GM19238 (cell line): ENCODE data around the gene ITGB1BP1.
A peak's percentile ranks its signal among the peaks of the same experiment; 100 is the strongest.

ENCODE experiments used
- DNase-seq: peaks from one replicate; pipeline ENCODE4 v3.0.0; 2011; ENCODE audit warnings: low spot score; ENCODE audit not compliant: insufficient read length

ITGB1BP1 gene

GRCh38 chr2:9423100-9423921 lies at the start of gene ITGB1BP1, which contains the start of gene CPSF3:
ITGB1BP1 (minus strand) TSS chr2:9423528; CDS start chr2:9418697, 4,831 bp downstream.
CPSF3 (plus strand) TSS chr2:9423654; CDS start chr2:9423774, 120 bp downstream.
- peak; percentile 98 for DNase-seq

DNA sequence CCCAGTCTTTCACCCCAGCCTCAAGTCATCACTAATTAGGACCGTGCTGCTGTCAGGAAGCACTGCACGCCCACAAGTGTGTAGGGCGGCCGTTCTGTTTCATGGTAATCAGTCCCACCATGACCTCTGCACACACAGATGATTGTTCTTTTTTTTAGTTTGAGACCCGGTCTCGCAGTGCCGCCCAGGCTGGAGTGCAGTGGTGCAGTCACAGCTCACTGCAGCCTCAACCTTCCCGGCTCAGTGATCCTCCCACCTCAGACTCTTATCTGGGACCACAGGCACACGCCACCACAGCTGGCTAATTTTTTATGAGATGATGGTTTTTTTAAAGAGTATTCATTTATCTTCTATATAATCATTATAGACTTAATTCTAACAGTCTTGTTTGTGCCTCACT lies 49.2 kb upstream of the ITGB1BP1 start:
- no peak for DNase-seq

DNA sequence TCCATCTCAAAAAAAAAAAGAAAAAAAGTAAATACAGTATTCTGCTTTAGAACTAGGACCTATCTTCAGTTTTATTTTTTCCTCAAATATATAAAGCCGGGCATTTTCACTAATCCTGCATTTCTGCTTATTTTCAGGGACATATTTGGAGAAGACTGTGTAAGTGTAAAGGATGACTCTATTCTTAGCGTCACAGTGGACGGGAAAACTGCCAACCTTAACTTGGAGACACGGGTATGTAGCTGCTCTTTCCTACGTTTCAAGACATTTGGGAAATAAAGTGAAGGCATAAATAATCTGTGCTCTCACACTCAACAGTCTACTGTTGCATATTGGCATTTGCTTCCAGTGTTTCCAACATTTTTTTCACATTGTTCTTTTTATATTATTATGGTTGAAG lies 47.9 kb upstream of the ITGB1BP1 start:
- DNase-seq, result no peak

DNA sequence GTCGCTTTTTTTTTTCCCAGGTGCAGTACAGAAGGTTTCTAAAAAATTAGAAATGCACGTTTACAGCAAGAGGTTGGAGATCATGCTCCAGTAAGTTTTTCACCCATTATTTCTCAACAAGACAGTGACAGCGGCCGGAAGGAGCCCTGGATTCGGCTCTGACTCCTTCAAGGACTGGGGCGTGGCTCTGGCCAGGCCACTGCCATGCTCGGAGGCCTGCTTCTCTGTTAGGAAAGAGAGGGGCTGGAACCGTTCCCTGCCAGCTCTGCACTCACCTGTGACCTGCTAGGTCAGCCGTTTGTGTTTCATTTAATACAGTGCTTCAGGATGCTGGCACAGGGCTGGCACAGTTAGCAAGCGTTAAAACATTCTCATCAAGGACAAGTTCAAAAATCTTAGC lies 44.4 kb upstream of the ITGB1BP1 start:
- no peak for DNase-seq

DNA sequence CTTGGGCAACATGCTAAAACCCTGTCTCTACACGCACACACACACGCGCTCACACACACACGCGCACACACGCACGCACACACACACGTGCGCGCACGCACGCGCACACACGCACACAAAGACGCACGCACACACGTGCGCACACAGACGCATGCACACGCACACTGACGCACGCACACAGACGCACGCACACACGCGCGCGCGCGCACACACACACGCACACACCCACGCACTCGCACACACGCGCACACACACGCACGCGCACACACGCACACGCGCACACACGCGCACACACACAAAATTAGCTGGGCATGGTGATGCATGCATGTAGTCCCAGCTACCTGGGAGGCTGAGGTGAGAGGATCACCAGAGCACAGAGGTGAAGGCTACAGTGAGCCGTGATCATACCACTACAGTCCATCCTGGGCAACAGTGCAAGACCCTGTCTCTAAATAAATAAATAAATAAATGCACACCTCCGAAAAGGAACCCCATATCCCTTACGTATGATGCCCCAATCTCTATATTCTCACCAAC lies 42.9 kb upstream of the ITGB1BP1 start:
- DNase-seq, result no peak

GRCh38 chr2:9465170-9465569 lies 41.8 kb upstream of the ITGB1BP1 start:
- no peak for DNase-seq

- no peak for DNase-seq
Observed at GRCh38 chr2:9463698-9464034, 40.3 kb upstream of the ITGB1BP1 start.

- no peak for DNase-seq
Observed at GRCh38 chr2:9462886-9463697, 39.8 kb upstream of the ITGB1BP1 start.

DNA sequence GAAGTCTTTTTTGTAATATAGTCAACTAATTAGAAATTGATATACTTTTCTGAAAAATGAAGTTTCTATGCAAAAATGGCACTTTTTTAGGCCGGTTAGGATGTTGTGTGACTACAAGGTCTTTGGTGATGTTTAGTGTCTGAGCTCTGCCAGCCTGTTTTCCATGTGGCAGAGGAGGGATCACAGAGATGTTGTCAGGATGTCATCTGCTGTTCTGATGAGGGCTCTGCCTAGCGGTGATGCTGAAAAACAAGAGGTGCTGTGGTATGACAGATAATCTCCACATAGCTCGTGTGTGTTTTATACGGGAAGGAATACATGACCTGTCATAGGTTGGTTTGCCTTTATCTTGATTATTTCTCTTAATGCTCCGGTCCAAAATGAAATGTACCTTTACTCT lies 39.0 kb upstream of the ITGB1BP1 start:
- DNase-seq, result no peak

DNA sequence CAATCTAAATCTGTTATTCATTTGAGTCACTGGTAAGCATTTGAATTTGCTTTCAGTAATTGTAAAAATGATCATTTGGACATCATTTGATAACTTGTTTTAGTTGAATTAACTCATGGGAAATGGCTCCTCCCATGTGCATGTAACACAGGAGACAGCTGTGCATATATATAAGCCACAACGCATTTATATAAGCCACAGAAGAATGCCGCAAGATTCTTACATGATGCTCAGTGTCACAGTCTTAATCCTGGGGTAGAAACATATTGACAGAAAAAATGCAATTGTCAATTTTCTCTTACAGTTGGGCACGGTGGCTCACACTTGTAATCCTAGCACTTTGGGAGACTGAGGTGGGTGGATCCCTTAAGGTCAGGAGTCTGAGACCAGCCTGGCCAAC lies 37.8 kb upstream of the ITGB1BP1 start:
- DNase-seq, result no peak

- DNase-seq, result no peak
Observed at GRCh38 chr2:9460441-9461017, 37.2 kb upstream of the ITGB1BP1 start.

GRCh38 chr2:9451231-9451630 lies 27.9 kb upstream of the ITGB1BP1 start:
- DNase-seq, result no peak

DNA sequence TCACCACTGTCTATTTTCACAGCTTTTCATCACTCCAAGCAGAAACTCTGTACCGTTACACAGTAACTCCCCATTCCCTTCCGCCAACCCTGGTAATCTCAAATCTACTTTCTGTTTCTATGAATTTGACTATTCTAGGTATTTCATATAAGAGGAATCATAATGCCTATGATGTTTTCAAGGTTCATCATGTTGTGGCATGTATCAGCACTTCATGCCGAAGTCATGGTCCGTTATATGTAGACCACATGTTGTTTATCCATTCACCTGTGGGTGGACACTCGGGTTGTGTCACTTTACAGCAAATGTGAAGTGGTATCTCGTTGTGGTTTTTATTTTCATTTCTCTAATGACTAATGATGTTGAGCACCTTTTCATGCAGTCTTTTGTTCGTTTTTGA lies 21.8 kb upstream of the ITGB1BP1 start:
- DNase-seq, result no peak

- DNase-seq, result no peak
Observed at GRCh38 chr2:9443526-9443925, 20.2 kb upstream of the ITGB1BP1 start.

- no peak for DNase-seq
Observed at GRCh38 chr2:9441556-9441955, 18.2 kb upstream of the ITGB1BP1 start.

- no peak for DNase-seq
Observed at GRCh38 chr2:9440058-9440727, 16.9 kb upstream of the ITGB1BP1 start.

GRCh38 chr2:9439536-9439935 lies 16.2 kb upstream of the ITGB1BP1 start:
- no peak for DNase-seq

DNA sequence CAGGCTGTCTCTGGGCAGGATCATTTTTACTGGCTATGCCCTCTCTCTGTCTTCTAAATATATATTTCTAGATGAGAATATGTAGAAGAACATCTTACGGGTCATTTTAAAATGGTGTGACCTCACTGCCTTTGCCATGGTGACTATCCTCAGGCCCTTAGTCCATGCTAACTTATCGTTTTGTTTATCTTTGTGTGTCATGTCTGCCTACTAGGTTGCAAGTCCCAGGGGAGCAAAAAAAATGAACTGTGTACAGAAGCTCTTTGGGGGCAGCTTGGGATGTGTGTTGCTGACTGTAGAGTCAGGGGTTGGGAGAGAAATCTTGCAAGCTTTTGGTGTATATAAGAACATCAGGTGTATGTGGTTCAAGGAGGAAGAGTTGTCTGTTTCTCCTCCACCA lies 11.2 kb upstream of the ITGB1BP1 start:
- DNase-seq, result no peak

DNA sequence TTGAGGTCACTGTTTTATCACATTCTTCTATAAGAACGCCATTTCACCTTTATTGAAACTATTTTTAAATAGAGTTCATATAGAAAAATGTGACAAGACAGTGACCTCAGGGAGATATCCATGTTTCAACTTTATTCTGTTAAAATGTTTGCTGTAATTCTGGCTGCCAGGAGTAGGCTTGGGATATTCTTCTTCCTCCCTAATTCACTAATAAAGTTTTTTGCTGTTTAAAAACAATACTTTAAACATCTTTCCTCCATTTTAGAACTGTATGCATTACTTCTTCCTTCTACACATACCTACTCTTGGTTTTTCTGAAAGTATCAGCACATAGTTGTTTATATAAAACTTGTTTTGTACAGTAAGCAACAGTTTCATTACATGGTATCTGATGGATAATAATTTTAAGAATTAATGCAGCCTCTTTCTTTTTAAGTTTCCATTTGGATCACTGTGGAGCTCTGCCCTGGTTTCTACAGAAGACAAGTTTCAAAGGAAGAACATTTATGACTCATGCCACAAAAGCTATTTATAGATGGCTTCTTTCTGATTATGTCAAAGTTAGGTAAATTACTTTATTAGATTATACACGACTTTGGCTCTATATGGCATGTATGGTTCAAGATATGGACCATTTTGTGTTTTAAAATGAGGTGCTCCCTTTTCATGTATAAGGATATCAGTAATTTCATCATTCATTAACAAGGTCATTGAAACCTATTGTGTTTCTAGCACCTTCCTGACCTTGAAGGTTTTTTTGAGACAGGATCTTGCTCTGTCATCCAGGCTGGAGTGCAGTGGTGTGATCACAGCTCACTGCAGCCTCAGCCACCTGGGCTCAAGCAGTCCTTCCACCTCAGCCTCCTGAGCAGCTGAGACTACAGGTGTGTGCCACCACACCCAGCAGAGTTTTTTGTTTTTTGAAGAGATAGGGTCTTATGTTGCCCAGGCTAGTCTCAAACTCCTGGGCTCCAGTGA lies 7.3 kb upstream of the ITGB1BP1 start:
- DNase-seq, result no peak

DNA sequence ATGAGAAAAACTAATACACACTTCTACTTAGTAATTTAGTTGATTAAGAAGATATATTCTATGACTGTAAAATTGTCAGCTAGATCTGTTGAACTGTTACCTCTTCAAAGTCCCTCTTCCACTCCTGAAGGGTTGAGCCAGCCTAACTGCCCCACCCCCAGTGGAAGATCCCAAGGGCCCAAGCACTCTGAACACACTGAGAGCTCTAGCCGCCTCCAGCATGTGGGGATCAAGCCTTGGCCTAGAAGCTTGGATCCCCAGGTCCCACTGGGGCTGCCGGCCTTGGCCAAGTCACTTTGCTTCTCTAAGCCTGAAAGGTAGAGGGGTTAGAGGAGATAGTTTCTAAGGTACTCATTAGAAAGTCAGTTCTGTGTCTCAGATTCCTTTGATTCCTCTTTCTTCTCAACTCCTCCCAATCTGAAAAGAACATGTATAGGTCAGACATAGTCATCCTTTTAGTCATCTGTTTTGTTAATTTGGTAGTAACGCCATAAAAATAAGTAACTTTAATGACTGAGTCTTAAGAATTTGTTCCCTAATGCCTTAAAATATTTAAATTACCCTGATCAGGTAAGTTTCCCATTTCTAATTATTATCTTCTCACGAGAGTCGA lies 5.7 kb upstream of the ITGB1BP1 start:
- no peak for DNase-seq
